Panc1 (cell line): Measurements from ENCODE around the gene IGFLR1. TPM values are rescaled to one million over a fixed set of nuclear protein-coding genes. Genes with fewer than 3 reads are reported as not detected.

Source experiments
- ATAC-seq: fragments of 200-7000 bp; cut with Tn5 transposase; 2 replicates; pipeline ENCODE4 v1.9.1; 2020; ENCODE audit warnings: mild to moderate bottlenecking, moderate library complexity
- BruUV-seq: library from RNA; stranded (reverse); fragments of 400-500 nt; replicated peaks from 2 replicates; lab custom pipeline; 2021; lab: Mats Ljungman, UMichigan
- CTCF ChIA-PET: fragments of 300-600 bp; sonication (Branson Sonifier 250); formaldehyde crosslinking; loops from one replicate; lab custom pipeline; 2022; ENCODE audit warnings: antibody characterized with exemption; lab: Charles Lee
- POLR2A ChIA-PET: fragments of 300-600 bp; sonication (Branson Sonifier 250); formaldehyde crosslinking; loops from one replicate; lab custom pipeline; 2022; ENCODE audit warnings: antibody characterized with exemption; lab: Charles Lee
- DNase-seq: peaks from one replicate; pipeline ENCODE4 v3.0.0-alpha.2; 2010; ENCODE audit warnings: low read depth, low spot score
- H3K27ac ChIP-seq: 2 replicates; pipeline ENCODE4 v1.5.1; 2011; ENCODE audit warnings: mild to moderate bottlenecking, low read length, inconsistent platforms
- H3K27me3 ChIP-seq: fragments of 200-500 bp; sonication (Bioruptor generic); 2 replicates; pipeline ENCODE4 v1.6.0; 2014; ENCODE audit warnings: low read length, inconsistent platforms; ENCODE audit not compliant: control insufficient read depth, insufficient read depth
- H3K36me3 ChIP-seq: fragments of 200-500 bp; sonication (Bioruptor generic); 2 replicates; pipeline ENCODE4 v1.5.1; 2014; ENCODE audit warnings: inconsistent platforms, mild to moderate bottlenecking, low read length, moderate library complexity; ENCODE audit not compliant: control insufficient read depth, insufficient read depth
- H3K4me1 ChIP-seq: 2 replicates; pipeline ENCODE4 v1.5.1; 2011; ENCODE audit warnings: inconsistent platforms, mild to moderate bottlenecking, low read length, moderate library complexity; ENCODE audit not compliant: control insufficient read depth, insufficient read depth
- H3K4me3 ChIP-seq, 2 experiments: 2 replicates each; pipeline ENCODE4 v1.5.1; 2011 to 2012; ENCODE audit warnings: low read depth in 2 of 2, low read length in 2 of 2, mild to moderate bottlenecking in 2 of 2, inconsistent platforms in 1 of 2, moderate library complexity in 1 of 2
- H3K9me3 ChIP-seq: fragments of 200-500 bp; sonication (Bioruptor generic); 2 replicates; pipeline ENCODE4 v1.5.1; 2014; ENCODE audit warnings: low read depth, mild to moderate bottlenecking, inconsistent platforms, low read length, moderate library complexity; ENCODE audit not compliant: control insufficient read depth, insufficient read depth
- CTCF ChIP-seq: fragments of 450-650 bp; IDR thresholded peaks from 2 replicates; pipeline ENCODE4 v1.5.1; 2017; ENCODE audit warnings: mild to moderate bottlenecking
- POLR2AphosphoS5 ChIP-seq: IDR thresholded peaks from 2 replicates; pipeline ENCODE4 v1.6.1; 2012; ENCODE audit warnings: mild to moderate bottlenecking, low read depth, low read length, moderate library complexity
- REST ChIP-seq, 2 experiments: IDR thresholded peaks; 2 replicates each; pipeline ENCODE4 v1.6.1; 2011 to 2012; ENCODE audit warnings: low read depth in 2 of 2, control low read depth in 1 of 2, low read length in 1 of 2, mild to moderate bottlenecking in 1 of 2, moderate library complexity in 1 of 2; ENCODE audit not compliant: insufficient read depth in 1 of 2
- SIN3A ChIP-seq: IDR thresholded peaks from 2 replicates; pipeline ENCODE4 v1.6.1; 2012; ENCODE audit warnings: low read depth, mild to moderate bottlenecking, low read length, moderate library complexity, borderline replicate concordance; ENCODE audit not compliant: insufficient read depth
- TCF7L2 ChIP-seq: IDR thresholded peaks from 2 replicates; pipeline ENCODE4 v1.6.1; 2011; ENCODE audit warnings: mild to moderate bottlenecking, low read depth, low read length, inconsistent platforms
- in situ Hi-C: cut with HindIII; loops from 2 replicates; pipeline ENCODE4 v1.10.0; 2016; ENCODE audit warnings: low sequenced_read_pairs, low pct_unique_long_range_greater_than_20kb
- intact Hi-C: fragments of 100-400 bp; cut with micrococcal nuclease; formaldehyde crosslinking; loops from one replicate; pipeline ENCODE4 v1.10.0; 2022; ENCODE audit not compliant: unreplicated experiment
- total RNA-seq: library from RNA; stranded (reverse); gene quantifications from one replicate; pipeline ENCODE4 v1.2.1, GENCODE V29; 2021; ENCODE audit not compliant: unreplicated experiment

IGFLR1 gene
- total RNA-seq, 1 experiment from 2014 or later = 12.5 TPM

- ATAC-seq (no peak), DNase-seq (no peak)
- CTCF ChIA-PET = no interaction called here
- no peaks in the 10 kb centered on the region for H3K9me3 ChIP-seq
- POLR2A ChIA-PET = no interaction called here
- H3K27me3 ChIP-seq = no peaks in the 10 kb centered on the region
- no peaks in the 10 kb centered on the region; the same call in 1 of the 2 replicates for H3K4me1 ChIP-seq
- in situ Hi-C loops (no loop called here), intact Hi-C loops (no loop called here)
- no peak overlapping the region for H3K4me3 ChIP-seq
- H3K36me3 ChIP-seq = peaks cover 11% of the 10 kb centered on the region
- H3K27ac ChIP-seq = no peak overlapping the region
- no peak for TF ChIP-seq TCF7L2
- no peak for TF ChIP-seq REST (IDR thresholded peaks at IDR 0.05; ENCODE audit: insufficient read depth in 1 of 2, low read depth in 2 of 2, low read length in 1 of 2)
- no peak for TF ChIP-seq POLR2AphosphoS5
- no peak for TF ChIP-seq CTCF
- TF ChIP-seq SIN3A = no peak
- BruUV-seq = no TSS peak
These were observed 8.0 kb downstream of the IGFLR1 start for GRCh38 chr19:35734273-35734672.

GRCh38 chr19:35733180-35734125 lies 8.8 kb downstream of the IGFLR1 start:
- DNase-seq = no peak
- no peak overlapping the region for H3K4me3 ChIP-seq
- no TSS peak for BruUV-seq
- H3K27me3 ChIP-seq = no peaks in the 10 kb centered on the region
- intact Hi-C loops = no loop called here
- H3K4me1 ChIP-seq = no peaks in the 10 kb centered on the region
- H3K27ac ChIP-seq = no peak overlapping the region
- H3K9me3 ChIP-seq = no peaks in the 10 kb centered on the region
- peaks cover 13% of the 10 kb centered on the region for H3K36me3 ChIP-seq
- no peak for ATAC-seq
- in situ Hi-C loops = no loop called here
- ChIA-PET POLR2A (no interaction called here), CTCF (interaction anchor here (0.6 kb wide), 1 partner anchor 320 kb away, joined by 4 read pairs; no protein-coding TSS in a partner anchor)
- TF ChIP-seq TCF7L2 (no peak), REST (IDR thresholded peaks at IDR 0.05; ENCODE audit: insufficient read depth in 1 of 2, low read depth in 2 of 2, low read length in 1 of 2) (no peak), SIN3A (no peak), CTCF (no peak)
